ENCODE results near the gene CCN6. TPM values are rescaled to one million over a fixed set of nuclear protein-coding genes. Genes with fewer than 3 reads are reported as not detected.

CCN6 gene
- polyA plus RNA-seq, 1 experiment: not detected

DNA sequence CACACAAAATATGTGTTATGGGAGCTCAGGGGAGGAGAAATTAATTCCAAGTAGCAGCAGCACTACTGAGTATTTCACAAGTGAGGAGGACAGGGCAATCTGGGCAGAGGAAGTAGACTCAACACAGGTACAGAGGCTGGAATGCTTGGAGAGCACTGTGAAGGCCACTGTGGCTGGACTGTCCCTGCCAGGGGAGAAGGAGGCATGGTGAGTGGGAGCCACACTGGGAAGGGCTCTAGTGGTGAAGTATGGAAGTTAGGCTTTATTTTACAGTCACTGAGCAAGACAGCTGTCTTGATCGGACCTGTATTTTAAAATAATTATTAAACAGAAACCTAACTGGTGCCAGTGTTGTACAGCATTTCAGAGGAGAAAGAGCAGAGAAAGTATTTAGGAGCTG is 62.3 kb downstream of the CCN6 start:
- ChIA-PET POLR2A (no interaction called here), CTCF (interaction anchor here (0.7 kb wide), 1 partner anchor 29 kb away, joined by 3 read pairs; the partner anchor contains the start of genes FAM229B and TUBE1)
- TF ChIP-seq, protein P1, sequence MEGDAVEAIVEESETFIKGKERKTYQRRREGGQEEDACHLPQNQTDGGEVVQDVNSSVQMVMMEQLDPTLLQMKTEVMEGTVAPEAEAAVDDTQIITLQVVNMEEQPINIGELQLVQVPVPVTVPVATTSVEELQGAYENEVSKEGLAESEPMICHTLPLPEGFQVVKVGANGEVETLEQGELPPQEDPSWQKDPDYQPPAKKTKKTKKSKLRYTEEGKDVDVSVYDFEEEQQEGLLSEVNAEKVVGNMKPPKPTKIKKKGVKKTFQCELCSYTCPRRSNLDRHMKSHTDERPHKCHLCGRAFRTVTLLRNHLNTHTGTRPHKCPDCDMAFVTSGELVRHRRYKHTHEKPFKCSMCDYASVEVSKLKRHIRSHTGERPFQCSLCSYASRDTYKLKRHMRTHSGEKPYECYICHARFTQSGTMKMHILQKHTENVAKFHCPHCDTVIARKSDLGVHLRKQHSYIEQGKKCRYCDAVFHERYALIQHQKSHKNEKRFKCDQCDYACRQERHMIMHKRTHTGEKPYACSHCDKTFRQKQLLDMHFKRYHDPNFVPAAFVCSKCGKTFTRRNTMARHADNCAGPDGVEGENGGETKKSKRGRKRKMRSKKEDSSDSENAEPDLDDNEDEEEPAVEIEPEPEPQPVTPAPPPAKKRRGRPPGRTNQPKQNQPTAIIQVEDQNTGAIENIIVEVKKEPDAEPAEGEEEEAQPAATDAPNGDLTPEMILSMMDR (IDR thresholded peaks at IDR 0.05; ENCODE audit: low read depth, low read length): no peak
- H3K27ac ChIP-seq (ENCODE audit: low read depth, low read length): no peak overlapping the region
- no peaks in the 10 kb centered on the region for H3K9me3 ChIP-seq (ENCODE audit: control insufficient read depth, insufficient read depth, low read length)
- no peaks in the 10 kb centered on the region for H3K27me3 ChIP-seq (ENCODE audit: control insufficient read depth, insufficient read depth, low read length)
- DNase-seq (ENCODE audit: low read depth, low spot score): no peak
- H3K4me3 ChIP-seq (ENCODE audit: low read depth, low read length): no peak overlapping the region

DNA sequence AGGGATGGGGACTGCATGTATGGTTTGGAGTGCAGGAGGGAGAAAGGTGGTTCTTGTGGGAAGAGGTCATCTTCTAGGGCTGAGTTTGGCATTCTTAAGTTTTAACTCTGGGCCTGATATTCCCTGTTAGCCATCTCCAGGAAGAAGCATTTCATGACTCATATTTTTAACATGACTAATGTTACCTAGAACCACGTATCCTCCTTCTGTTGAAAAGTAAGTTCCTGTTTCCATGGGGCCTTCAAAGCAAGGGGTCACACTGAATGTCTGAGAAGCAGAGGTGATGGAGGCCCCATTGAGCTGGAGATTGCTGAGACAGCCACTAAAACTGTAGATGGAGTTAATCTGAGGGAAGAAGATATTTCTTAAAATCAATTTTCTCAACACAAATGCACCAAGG is 63.6 kb downstream of the CCN6 start:
- Histone ChIP-seq H3K9me3 (ENCODE audit: control insufficient read depth, insufficient read depth, low read length) (no peaks in the 10 kb centered on the region), H3K27me3 (ENCODE audit: control insufficient read depth, insufficient read depth, low read length) (no peaks in the 10 kb centered on the region), H3K4me3 (ENCODE audit: low read depth, low read length) (no peak overlapping the region), H3K27ac (ENCODE audit: low read depth, low read length) (no peak overlapping the region)
- TF ChIP-seq, protein P1 (IDR thresholded peaks at IDR 0.05; ENCODE audit: low read depth, low read length): no peak
- ChIA-PET CTCF (no interaction called here), POLR2A (no interaction called here)
- DNase-seq (ENCODE audit: low read depth, low spot score): no peak

DNA sequence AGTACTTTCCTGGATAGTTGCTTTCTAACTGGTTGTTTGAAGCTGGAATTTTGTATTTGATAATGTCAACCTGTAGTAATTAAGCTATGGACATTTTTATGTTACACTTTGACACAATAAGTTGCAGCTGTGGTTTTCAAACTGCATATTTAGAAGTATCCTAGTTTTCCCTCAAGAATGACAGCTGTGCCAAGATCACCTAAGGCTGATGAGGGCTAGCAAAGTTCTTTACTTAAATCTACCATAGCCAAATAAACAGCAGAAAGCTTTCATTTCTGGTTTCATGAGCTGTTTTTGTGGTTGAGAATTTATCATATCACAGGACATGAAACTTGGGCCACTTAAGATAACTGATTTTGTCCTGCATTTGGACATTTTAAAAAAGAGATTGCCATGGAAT is 64.1 kb downstream of the CCN6 start:
- no peak for DNase-seq (ENCODE audit: low read depth, low spot score)
- Histone ChIP-seq H3K27me3 (ENCODE audit: control insufficient read depth, insufficient read depth, low read length) (no peaks in the 10 kb centered on the region), H3K4me3 (ENCODE audit: low read depth, low read length) (no peak overlapping the region), H3K9me3 (ENCODE audit: control insufficient read depth, insufficient read depth, low read length) (no peaks in the 10 kb centered on the region), H3K27ac (ENCODE audit: low read depth, low read length) (no peak overlapping the region)
- ChIA-PET POLR2A (no interaction called here), CTCF (no interaction called here)
- TF ChIP-seq, protein P1 (IDR thresholded peaks at IDR 0.05; ENCODE audit: low read depth, low read length): no peak

Other genes starting within 250 kb of the CCN6 start
- gene FYN, start 180.7 kb upstream of the CCN6 start, polyA plus RNA-seq (2011; rRNA removed): 25.2 and 29.0 TPM in 2 replicates
- 14.7 and 24.3 TPM in 2 replicates for gene TUBE1, start 33.4 kb downstream of the CCN6 start, polyA plus RNA-seq (2011; rRNA removed)
- 55.0 and 55.9 TPM in 2 replicates for gene FAM229B, start 33.5 kb downstream of the CCN6 start, polyA plus RNA-seq (2011; rRNA removed)
- 231 and 246 TPM in 2 replicates for gene LAMA4, start 200.5 kb downstream of the CCN6 start, polyA plus RNA-seq (2011; rRNA removed)